Astrocyte of the cerebellum (primary cell): Measurements from ENCODE around the gene GNPTAB.
"Not testable (repeated sequence)": the region's sequence is repeated elsewhere in the genome, so short reads cannot be mapped to it uniquely, and the experiment has no call there.

Experiments used
- DNase-seq: peaks from one replicate; pipeline ENCODE4 v3.0.0-alpha.2; 2011; ENCODE audit warnings: low read depth
- H3K4me3 ChIP-seq: 2 replicates; pipeline ENCODE4 v1.5.1; 2011; ENCODE audit warnings: mild to moderate bottlenecking, low read depth, low read length, moderate library complexity
- CTCF ChIP-seq: IDR thresholded peaks from 2 replicates; pipeline ENCODE4 v1.5.1; 2012; ENCODE audit warnings: low read length, low read depth, moderate library complexity, mild to moderate bottlenecking; ENCODE audit errors: missing control alignments
- in situ Hi-C: cut with HindIII; loops from 2 replicates; pipeline ENCODE4 v1.10.0; 2017; ENCODE audit warnings: low sequenced_read_pairs

Gene GNPTAB

GRCh38 chr12:101875162-101875561 is 44.4 kb upstream of the GNPTAB start:
- in situ Hi-C loops, result no loop called here
- no peak for TF ChIP-seq CTCF
- DNase-seq, result no peak
- H3K4me3 ChIP-seq, result no peak overlapping the region

- no peak for TF ChIP-seq CTCF
- DNase-seq, result no peak
- in situ Hi-C loops, result no loop called here
Measured at GRCh38 chr12:101870925-101871324, 40.2 kb upstream of the GNPTAB start.

GRCh38 chr12:101867619-101868018 is 36.9 kb upstream of the GNPTAB start:
- H3K4me3 ChIP-seq, in situ Hi-C loops, DNase-seq: not testable (repeated sequence)

More at GRCh38 chr12:101870925-101871324, 40.2 kb upstream of the GNPTAB start:
- H3K4me3 ChIP-seq, result no peak overlapping the region

GRCh38 chr12:101866615-101867373 is 36.0 kb upstream of the GNPTAB start:
- no peak for DNase-seq
- in situ Hi-C loops, result no loop called here
- no peak overlapping the region for H3K4me3 ChIP-seq
- no peak for TF ChIP-seq CTCF

- DNase-seq, result no peak
- in situ Hi-C loops, result no loop called here
- H3K4me3 ChIP-seq, result no peak overlapping the region
- TF ChIP-seq CTCF, result no peak
Measured at GRCh38 chr12:101863981-101864380, 33.2 kb upstream of the GNPTAB start.

GRCh38 chr12:101862245-101862644 is 31.5 kb upstream of the GNPTAB start:
- TF ChIP-seq CTCF, result no peak
- in situ Hi-C loops, result no loop called here
- H3K4me3 ChIP-seq, result no peak overlapping the region
- no peak for DNase-seq

- DNase-seq, H3K4me3 ChIP-seq, in situ Hi-C loops: not testable (repeated sequence)
Measured at GRCh38 chr12:101861688-101862087, 30.9 kb upstream of the GNPTAB start.
